ENCODE measurements around the gene SLC9A9.

DNA sequence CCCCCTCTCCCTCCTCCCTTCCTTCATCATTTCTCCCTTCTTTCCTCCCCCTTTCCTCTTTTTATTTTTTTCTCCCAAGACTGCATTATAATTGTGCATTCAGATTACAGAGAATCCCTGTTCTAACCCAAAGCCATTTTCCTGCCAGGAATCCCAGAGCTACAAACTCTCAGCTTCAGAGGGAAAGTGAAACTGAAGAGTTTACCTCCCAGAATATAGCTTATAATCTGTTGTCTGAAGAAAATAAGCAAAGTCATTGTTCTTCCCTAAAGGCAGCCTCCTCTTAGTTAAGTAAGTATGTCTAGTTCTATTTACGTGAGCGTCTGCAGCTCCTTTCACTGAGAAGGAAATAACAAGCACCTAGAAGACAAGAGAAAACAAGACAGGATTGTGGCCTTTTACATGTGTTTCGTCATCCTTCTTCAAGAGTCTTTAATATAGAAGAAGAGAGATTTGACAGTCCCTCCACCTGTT lies 631.5 kb downstream of the SLC9A9 start:
- TF ChIP-seq, protein P1, sequence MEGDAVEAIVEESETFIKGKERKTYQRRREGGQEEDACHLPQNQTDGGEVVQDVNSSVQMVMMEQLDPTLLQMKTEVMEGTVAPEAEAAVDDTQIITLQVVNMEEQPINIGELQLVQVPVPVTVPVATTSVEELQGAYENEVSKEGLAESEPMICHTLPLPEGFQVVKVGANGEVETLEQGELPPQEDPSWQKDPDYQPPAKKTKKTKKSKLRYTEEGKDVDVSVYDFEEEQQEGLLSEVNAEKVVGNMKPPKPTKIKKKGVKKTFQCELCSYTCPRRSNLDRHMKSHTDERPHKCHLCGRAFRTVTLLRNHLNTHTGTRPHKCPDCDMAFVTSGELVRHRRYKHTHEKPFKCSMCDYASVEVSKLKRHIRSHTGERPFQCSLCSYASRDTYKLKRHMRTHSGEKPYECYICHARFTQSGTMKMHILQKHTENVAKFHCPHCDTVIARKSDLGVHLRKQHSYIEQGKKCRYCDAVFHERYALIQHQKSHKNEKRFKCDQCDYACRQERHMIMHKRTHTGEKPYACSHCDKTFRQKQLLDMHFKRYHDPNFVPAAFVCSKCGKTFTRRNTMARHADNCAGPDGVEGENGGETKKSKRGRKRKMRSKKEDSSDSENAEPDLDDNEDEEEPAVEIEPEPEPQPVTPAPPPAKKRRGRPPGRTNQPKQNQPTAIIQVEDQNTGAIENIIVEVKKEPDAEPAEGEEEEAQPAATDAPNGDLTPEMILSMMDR (IDR thresholded peaks at IDR 0.05), result no peak
- TF ChIP-seq POLR2A (IDR thresholded peaks at IDR 0.05), result no peak

Measured in thyroid gland (tissue), 4 donors.